CD4-positive, CD25-positive, alpha-beta regulatory T cell (primary cell): ENCODE data around the gene TMCC1. TPM values are rescaled to one million over a fixed set of nuclear protein-coding genes. Genes with fewer than 3 reads are reported as not detected.
"Not testable (repeated sequence)": the region's sequence is repeated elsewhere in the genome, so short reads cannot be mapped to it uniquely, and the experiment has no call there.

Source experiments
- ATAC-seq, 2 donors: fragments of 150-1000 bp; cut with Tn5 transposase; one replicate each; pipeline ENCODE4 v1.10.0; 2021; ENCODE audit warnings: low read depth in 2 of 2, moderate number of reproducible peaks in 2 of 2, moderate library complexity in 1 of 2
- DNase-seq, 3 donors: peaks; one replicate each; pipeline versions ENCODE4 v3.0.0 to v3.0.0-alpha.2; 2012 to 2022; ENCODE audit warnings: mixed read lengths in 1 of 3
- H3K27ac ChIP-seq: one replicate; pipeline ENCODE4 v1.7.0; 2013; ENCODE audit warnings: mild to moderate bottlenecking, low read length; ENCODE audit not compliant: insufficient read depth, poor library complexity, severe bottlenecking
- H3K27me3 ChIP-seq: one replicate; pipeline ENCODE4 v1.7.0; 2013; ENCODE audit warnings: low read length; ENCODE audit not compliant: control insufficient read depth, insufficient read depth
- H3K36me3 ChIP-seq: one replicate; pipeline ENCODE4 v1.7.0; 2013; ENCODE audit warnings: mild to moderate bottlenecking, low read length, moderate library complexity; ENCODE audit not compliant: control insufficient read depth, insufficient read depth
- H3K4me1 ChIP-seq: 2 replicates; pipeline ENCODE4 v1.7.0; 2013; ENCODE audit warnings: mild to moderate bottlenecking, low read length; ENCODE audit not compliant: insufficient read depth, control insufficient read depth, poor library complexity, severe bottlenecking
- H3K4me3 ChIP-seq: one replicate; pipeline ENCODE4 v1.7.0; 2013; ENCODE audit warnings: low read depth, mild to moderate bottlenecking, low read length, moderate library complexity
- H3K9me3 ChIP-seq, 2 experiments: 1 replicate in 1 of 2; 2 replicates in 1 of 2; pipeline ENCODE4 v1.7.0; 2013; ENCODE audit warnings: low read length in 2 of 2, mild to moderate bottlenecking in 1 of 2, moderate library complexity in 1 of 2; ENCODE audit not compliant: control insufficient read depth in 2 of 2
- H3K27ac Mint-ChIP-seq, 3 donors: one replicate each; pipeline ENCODE4 v1.8.0; 2020 to 2022; ENCODE audit warnings: mild to moderate bottlenecking in 3 of 3, mixed read lengths in 3 of 3, moderate library complexity in 2 of 3
- H3K27me3 Mint-ChIP-seq: one replicate; pipeline ENCODE4 v1.8.0; 2022; ENCODE audit warnings: mild to moderate bottlenecking, mixed read lengths
- H3K36me3 Mint-ChIP-seq: one replicate; pipeline ENCODE4 v1.8.0; 2020; ENCODE audit warnings: mixed read lengths
- H3K4me1 Mint-ChIP-seq, 4 donors: one replicate each; pipeline ENCODE4 v1.8.0; 2020 to 2022; ENCODE audit warnings: mixed read lengths in 4 of 4, mild to moderate bottlenecking in 1 of 4
- H3K4me3 Mint-ChIP-seq, 4 donors: one replicate each; pipeline ENCODE4 v1.8.0; 2020 to 2022; ENCODE audit warnings: mild to moderate bottlenecking in 4 of 4, mixed read lengths in 4 of 4, moderate library complexity in 3 of 4
- H3K9me3 Mint-ChIP-seq, 7 donors: one replicate each; pipeline ENCODE4 v1.8.0; 2020 to 2022; ENCODE audit warnings: mixed read lengths in 7 of 7, mild to moderate bottlenecking in 3 of 7, moderate library complexity in 2 of 7
- polyA plus RNA-seq, 4 donors: library from polyadenylated mRNA; unstranded; fragments of 300-500 nt; fragmentation: Illumina TruSeq; gene quantifications; one replicate each; pipeline ENCODE4 v1.2.3, GENCODE V29; 2021
- total RNA-seq: library from RNA; stranded (reverse); gene quantifications from one replicate; pipeline ENCODE4 v1.2.3, GENCODE V29; 2022

TMCC1 gene
- total and polyA plus RNA-seq, 5 donors from 2014 or later: 5.2 to 29.2 (median 6.2) TPM

GRCh38 chr3:129751105-129751504 is 142.4 kb downstream of the TMCC1 start:
- not testable (repeated sequence) for H3K27ac ChIP-seq, H3K4me3 Mint-ChIP-seq, DNase-seq, H3K27me3 ChIP-seq, H3K4me3 ChIP-seq, H3K36me3 ChIP-seq, H3K9me3 ChIP-seq, H3K27ac Mint-ChIP-seq, ATAC-seq, H3K27me3 Mint-ChIP-seq, H3K4me1 ChIP-seq
- peaks cover 20% of the 10 kb centered on the region for H3K36me3 Mint-ChIP-seq
- H3K9me3 Mint-ChIP-seq: peaks cover 2 to 13% (median 7%) of the 10 kb centered on the region in 7 donors
- H3K4me1 Mint-ChIP-seq: peaks cover 13 to 31% (median 19%) of the 10 kb centered on the region in 4 donors

- H3K27me3 Mint-ChIP-seq: no peaks in the 10 kb centered on the region
- Histone ChIP-seq H3K27ac (no peak overlapping the region), H3K27me3 (no peaks in the 10 kb centered on the region), H3K9me3 (peaks cover 7 to 8% of the 10 kb centered on the region in 2 experiments), H3K4me3 (no peak overlapping the region), H3K4me1 (peaks cover 5% of the 10 kb centered on the region), H3K36me3 (peaks cover 2% of the 10 kb centered on the region)
- no peak overlapping the region for H3K27ac Mint-ChIP-seq
- no peak for ATAC-seq
- peaks cover 2 to 13% (median 7%) of the 10 kb centered on the region in 7 donors for H3K9me3 Mint-ChIP-seq
- H3K36me3 Mint-ChIP-seq: peaks cover 19% of the 10 kb centered on the region
- no peak for DNase-seq
- H3K4me1 Mint-ChIP-seq: peaks cover 13 to 35% (median 17%) of the 10 kb centered on the region in 4 donors
- no peak overlapping the region for H3K4me3 Mint-ChIP-seq
Measured at GRCh38 chr3:129749692-129750091, 143.8 kb downstream of the TMCC1 start.

- Mint-ChIP-seq H3K9me3 (peaks cover 0 to 7% (median 4%) of the 10 kb centered on the region in 7 donors), H3K36me3 (peaks cover 9% of the 10 kb centered on the region), H3K27ac (peak overlapping the region in 2 of 3 donors; percentile 31 to 75), H3K4me3 (no peak overlapping the region), H3K27me3 (no peaks in the 10 kb centered on the region), H3K4me1 (peaks cover 10 to 40% (median 16%) of the 10 kb centered on the region in 4 donors)
- peaks cover 5% of the 10 kb centered on the region for H3K4me1 ChIP-seq
- no peak for ATAC-seq
- peaks cover 2 to 7% of the 10 kb centered on the region in 2 experiments for H3K9me3 ChIP-seq
- no peaks in the 10 kb centered on the region for H3K36me3 ChIP-seq
- H3K4me3 ChIP-seq: no peak overlapping the region
- H3K27ac ChIP-seq: no peak overlapping the region
- DNase-seq: peak in 1 of 3 donors; percentile 30
- H3K27me3 ChIP-seq: no peaks in the 10 kb centered on the region
Measured at GRCh38 chr3:129747992-129748391, 145.5 kb downstream of the TMCC1 start.

GRCh38 chr3:129747136-129747535 is 146.4 kb downstream of the TMCC1 start:
- H3K27ac ChIP-seq: no peak overlapping the region
- Mint-ChIP-seq H3K9me3 (peaks cover 0 to 2% (median 0%) of the 10 kb centered on the region in 7 donors), H3K4me1 (peaks cover 13 to 44% (median 22%) of the 10 kb centered on the region in 4 donors)

GRCh38 chr3:129746629-129747028 is 146.9 kb downstream of the TMCC1 start:
- H3K27me3 Mint-ChIP-seq: no peaks in the 10 kb centered on the region
- H3K36me3 ChIP-seq: no peaks in the 10 kb centered on the region
- no peaks in the 10 kb centered on the region for H3K9me3 ChIP-seq
- H3K4me3 ChIP-seq: no peak overlapping the region
- peaks cover 0 to 2% (median 0%) of the 10 kb centered on the region in 7 donors for H3K9me3 Mint-ChIP-seq
- ATAC-seq (no peak), DNase-seq (no peak)
- no peaks in the 10 kb centered on the region for H3K27me3 ChIP-seq
- peaks cover 4% of the 10 kb centered on the region for H3K36me3 Mint-ChIP-seq
- no peak overlapping the region for H3K27ac Mint-ChIP-seq
- peaks cover 5% of the 10 kb centered on the region for H3K4me1 ChIP-seq
- H3K4me3 Mint-ChIP-seq: peak overlapping the region in 1 of 4 donors; percentile 10
- peaks cover 17 to 49% (median 26%) of the 10 kb centered on the region in 4 donors for H3K4me1 Mint-ChIP-seq
- no peak overlapping the region for H3K27ac ChIP-seq

More at GRCh38 chr3:129747136-129747535, 146.4 kb downstream of the TMCC1 start:
- H3K4me3 Mint-ChIP-seq: no peak overlapping the region
- Histone ChIP-seq H3K4me1 (peaks cover 5% of the 10 kb centered on the region), H3K36me3 (no peaks in the 10 kb centered on the region), H3K4me3 (no peak overlapping the region), H3K27me3 (no peaks in the 10 kb centered on the region), H3K9me3 (no peaks in the 10 kb centered on the region)
- DNase-seq (no peak), ATAC-seq (no peak)
- H3K36me3 Mint-ChIP-seq: peaks cover 4% of the 10 kb centered on the region
- H3K27ac Mint-ChIP-seq: no peak overlapping the region
- no peaks in the 10 kb centered on the region for H3K27me3 Mint-ChIP-seq

GRCh38 chr3:129745253-129745652 is 148.3 kb downstream of the TMCC1 start:
- H3K9me3 Mint-ChIP-seq: peaks cover 0 to 1% (median 0%) of the 10 kb centered on the region in 7 donors
- H3K4me3 Mint-ChIP-seq: no peak overlapping the region
- Histone ChIP-seq H3K4me3 (no peak overlapping the region), H3K36me3 (no peaks in the 10 kb centered on the region), H3K27me3 (no peaks in the 10 kb centered on the region), H3K27ac (no peak overlapping the region), H3K9me3 (no peaks in the 10 kb centered on the region), H3K4me1 (peaks cover 5% of the 10 kb centered on the region)
- ATAC-seq: no peak
- peaks cover 20 to 52% (median 30%) of the 10 kb centered on the region in 4 donors for H3K4me1 Mint-ChIP-seq
- DNase-seq: no peak
- no peaks in the 10 kb centered on the region for H3K27me3 Mint-ChIP-seq
- H3K36me3 Mint-ChIP-seq: peaks cover 8% of the 10 kb centered on the region
- H3K27ac Mint-ChIP-seq: peak overlapping the region in 1 of 3 donors; percentile 22

GRCh38 chr3:129741794-129742193 is 151.7 kb downstream of the TMCC1 start:
- Histone ChIP-seq H3K36me3 (no peaks in the 10 kb centered on the region), H3K4me3 (no peak overlapping the region), H3K27me3 (no peaks in the 10 kb centered on the region), H3K9me3 (no peaks in the 10 kb centered on the region), H3K4me1 (no peaks in the 10 kb centered on the region), H3K27ac (no peak overlapping the region)
- Mint-ChIP-seq H3K4me3 (no peak overlapping the region), H3K27ac (peak overlapping the region in 1 of 3 donors; percentile 2), H3K36me3 (peaks cover 8% of the 10 kb centered on the region), H3K4me1 (peaks cover 13 to 37% (median 26%) of the 10 kb centered on the region in 4 donors), H3K9me3 (no peaks in the 10 kb centered on the region), H3K27me3 (no peaks in the 10 kb centered on the region)
- ATAC-seq: no peak
- no peak for DNase-seq

GRCh38 chr3:129740090-129740489 is 153.4 kb downstream of the TMCC1 start:
- no peaks in the 10 kb centered on the region for H3K9me3 Mint-ChIP-seq
- peaks cover 8% of the 10 kb centered on the region for H3K36me3 Mint-ChIP-seq
- H3K27ac ChIP-seq: no peak overlapping the region
- H3K4me3 ChIP-seq: no peak overlapping the region
- no peak overlapping the region for H3K27ac Mint-ChIP-seq
- no peaks in the 10 kb centered on the region for H3K27me3 Mint-ChIP-seq
- H3K27me3 ChIP-seq: no peaks in the 10 kb centered on the region
- no peak overlapping the region for H3K4me3 Mint-ChIP-seq
- no peaks in the 10 kb centered on the region for H3K36me3 ChIP-seq
- ATAC-seq: no peak
- no peaks in the 10 kb centered on the region for H3K4me1 ChIP-seq
- DNase-seq: no peak
- H3K9me3 ChIP-seq: no peaks in the 10 kb centered on the region
- H3K4me1 Mint-ChIP-seq: peaks cover 7 to 32% (median 24%) of the 10 kb centered on the region in 4 donors
